K562 (cell line): Measurements from ENCODE around the gene RUNX1. TPM values are rescaled to one million over a fixed set of nuclear protein-coding genes. Genes with fewer than 3 reads are reported as not detected.

ENCODE experiments used
- ATAC-seq: fragments of 200-7000 bp; cut with Tn5 transposase; 3 replicates; pipeline ENCODE4 v1.9.1; 2020; ENCODE audit warnings: moderate library complexity
- BruUV-seq: library from RNA; stranded (reverse); fragments of 400-500 nt; replicated peaks from 2 replicates; lab custom pipeline; 2021; lab: Mats Ljungman, UMichigan
- CTCF ChIA-PET: fragments of 300-600 bp; formaldehyde crosslinking; extraction: SDS; loops from one replicate; lab custom pipeline; 2021; ENCODE audit warnings: low intra/inter-chr PET ratio; lab: Yijun Ruan, JAX
- POLR2A ChIA-PET: fragments of 300-600, 350-650 bp; sonication (Branson Sonifier 250); formaldehyde crosslinking; extraction: SDS; loops from one replicate; lab custom pipeline; 2021; ENCODE audit warnings: antibody characterized with exemption, inconsistent platforms; lab: Yijun Ruan, JAX
- DNase-seq, 4 experiments: peaks; one replicate each; pipeline versions ENCODE4 v3.0.0 to v3.0.0-alpha.2; 2011 to 2018; ENCODE audit warnings: low spot score in 3 of 4, mixed read lengths in 3 of 4; ENCODE audit errors: extremely low read depth in 1 of 4
- FAIRE-seq: peaks from 2 replicates; lab custom pipeline; 2011; peaks lifted over from hg19 to GRCh38; lab: Jason Lieb, UNC
- H2AFZ ChIP-seq: 2 replicates; pipeline ENCODE4 v1.6.0; 2011; ENCODE audit warnings: low read depth, low read length, control low read depth, inconsistent platforms
- H3K27ac ChIP-seq: fragments of 200-600 bp; 3 replicates; pipeline ENCODE4 v1.8.0; 2011; ENCODE audit warnings: low read depth, mild to moderate bottlenecking, control low read depth, inconsistent platforms, low read length, moderate library complexity, mixed read lengths; ENCODE audit errors: extremely low read depth
- H3K27me3 ChIP-seq, 2 experiments: fragments of 300-600 bp in 1 of 2; 2 replicates in 1 of 2; 3 replicates in 1 of 2; pipeline versions ENCODE4 v1.6.0 to v1.8.0; 2011; ENCODE audit warnings: inconsistent platforms in 2 of 2, low read length in 2 of 2, mild to moderate bottlenecking in 1 of 2, mixed read lengths in 1 of 2, moderate library complexity in 1 of 2; ENCODE audit not compliant: control insufficient read depth in 2 of 2, insufficient read depth in 2 of 2
- H3K36me3 ChIP-seq: fragments of 300-600 bp; 3 replicates; pipeline ENCODE4 v1.8.0; 2011; ENCODE audit warnings: mild to moderate bottlenecking, low read length, inconsistent platforms; ENCODE audit not compliant: control insufficient read depth, insufficient read depth
- H3K4me1 ChIP-seq, 2 experiments: fragments of 200-600 bp in 1 of 2; replicated peaks in 1 of 2; 2 replicates in 1 of 2; 3 replicates in 1 of 2; pipeline versions ENCODE4 v1.5.1 to v1.8.0; 2011; ENCODE audit warnings: inconsistent platforms in 2 of 2, low read length in 2 of 2, mild to moderate bottlenecking in 1 of 2, mixed read lengths in 1 of 2, moderate library complexity in 1 of 2; ENCODE audit not compliant: control insufficient read depth in 2 of 2, insufficient read depth in 2 of 2
- H3K4me2 ChIP-seq: 2 replicates; pipeline ENCODE4 v1.6.1; 2011; ENCODE audit warnings: low read length, control low read depth, inconsistent platforms, mixed read lengths; ENCODE audit not compliant: insufficient read depth
- H3K4me3 ChIP-seq: fragments of 200-600 bp; sonication (generic), shearing (Covaris generic); 2 replicates; pipeline ENCODE4 v1.5.1; 2016; ENCODE audit warnings: control low read depth, inconsistent platforms
- H3K79me2 ChIP-seq: fragments of 200-600 bp; 3 replicates; pipeline ENCODE4 v1.8.0; 2011; ENCODE audit warnings: low read length, inconsistent platforms; ENCODE audit not compliant: control insufficient read depth, insufficient read depth
- H3K9ac ChIP-seq, 2 experiments: 2 replicates each; pipeline versions ENCODE4 v1.6.0 to v1.6.1; 2011; ENCODE audit warnings: low read depth in 2 of 2, low read length in 2 of 2, control low read depth in 1 of 2, inconsistent platforms in 1 of 2, mild to moderate bottlenecking in 1 of 2, mixed read lengths in 1 of 2; ENCODE audit not compliant: insufficient read depth in 1 of 2
- H3K9me1 ChIP-seq: one replicate; pipeline ENCODE4 v1.6.0; 2011; ENCODE audit warnings: inconsistent platforms, mild to moderate bottlenecking, low read length, moderate library complexity; ENCODE audit not compliant: control insufficient read depth, insufficient read depth
- H3K9me3 ChIP-seq: replicated peaks from 2 replicates; pipeline ENCODE4 v1.5.1; 2011; ENCODE audit warnings: low read depth, low read length, inconsistent platforms; ENCODE audit not compliant: control insufficient read depth, insufficient read depth
- H4K20me1 ChIP-seq: replicated peaks from 2 replicates; pipeline ENCODE4 v1.6.1; 2011; ENCODE audit warnings: low read length, inconsistent platforms, mixed read lengths; ENCODE audit not compliant: control insufficient read depth, insufficient read depth
- ARID1B ChIP-seq: fragments of 450-650 bp; IDR thresholded peaks from 2 replicates; pipeline ENCODE4 v1.6.1; 2016; ENCODE audit warnings: antibody characterized with exemption, mild to moderate bottlenecking, inconsistent platforms
- ARID3B ChIP-seq: fragments of 250-450 bp; sonication (Bioruptor Pico); IDR thresholded peaks from 2 replicates; pipeline ENCODE4 v1.4.0; 2020; ENCODE audit warnings: borderline replicate concordance
- BRCA1 ChIP-seq, 2 experiments: fragments of 450-650 bp in 1 of 2; sonication (generic) in 1 of 2; formaldehyde crosslinking in 1 of 2; IDR thresholded peaks; 2 replicates each; pipeline versions ENCODE4 v1.5.0 to v1.6.1; 2017 to 2020; ENCODE audit warnings: mild to moderate bottlenecking in 1 of 2, missing genetic modification reagents in 1 of 2
- CC2D1A ChIP-seq: fragments of 450-650 bp; IDR thresholded peaks from 2 replicates; pipeline ENCODE4 v1.6.1; 2017; ENCODE audit warnings: mild to moderate bottlenecking
- FOSL1 ChIP-seq: fragments of 200-800 bp; sonication (Bioruptor generic); conservative IDR thresholded peaks from 2 replicates; pipeline ENCODE4 v1.6.1; 2016; ENCODE audit warnings: missing genetic modification characterization, missing compliant biosample characterization
- KDM4B ChIP-seq, 2 experiments: fragments of 450-650 bp in 1 of 2; sonication (generic) in 1 of 2; IDR thresholded peaks; 2 replicates each; pipeline ENCODE4 v1.6.1; 2016 to 2017; ENCODE audit warnings: borderline replicate concordance in 2 of 2, antibody characterized with exemption in 1 of 2, low read depth in 1 of 2, mild to moderate bottlenecking in 1 of 2
- MED1 ChIP-seq: sonication (generic); formaldehyde crosslinking; IDR thresholded peaks from 2 replicates; pipeline ENCODE4 v1.8.1; 2023; ENCODE audit warnings: missing genetic modification reagents, borderline replicate concordance
- MEF2A ChIP-seq: IDR thresholded peaks from 2 replicates; pipeline ENCODE4 v1.6.1; 2011; ENCODE audit warnings: low read depth, mild to moderate bottlenecking, low read length, moderate library complexity; ENCODE audit not compliant: control insufficient read depth
- PRPF4 ChIP-seq: fragments of 200-400 bp; formaldehyde crosslinking; IDR thresholded peaks from one replicate; pipeline ENCODE4 v1.6.1; 2017; ENCODE audit warnings: low read length, low read depth, mild to moderate bottlenecking; ENCODE audit not compliant: insufficient read depth, poor library complexity, severe bottlenecking
- XRCC3 ChIP-seq: fragments of 450-650 bp; IDR thresholded peaks from 2 replicates; pipeline ENCODE4 v1.6.1; 2017; ENCODE audit warnings: mild to moderate bottlenecking, moderate library complexity
- ZEB2 ChIP-seq: fragments of 450-650 bp; IDR thresholded peaks from 2 replicates; pipeline ENCODE4 v1.6.1; 2016
- in situ Hi-C: fragments of 300-500 bp; cut with MboI; formaldehyde crosslinking; loops from 4 replicates; pipeline ENCODE4 v1.15.0; 2018; ENCODE audit warnings: inconsistent platforms, mixed read lengths
- intact Hi-C: fragments of 100-400 bp; cut with micrococcal nuclease; formaldehyde crosslinking; loops from 2 replicates; pipeline ENCODE4 v1.14.2; 2022
- polyA plus RNA-seq, 8 experiments: library from polyadenylated mRNA; depleted of rRNA in 4 of 8; stranded (reverse) in 5 of 8; unstranded in 3 of 8; fragments of >200 nt; fragmentation: Nextera tagmentation in 2 of 8; fragmentation: Illumina TruSeq in 1 of 8; extraction: Ambion mirVana in 2 of 8; extraction: Trizol in 1 of 8; gene quantifications; 2 replicates each; pipeline versions ENCODE4 v1.2.1 to v1.2.3, GENCODE V29; 2011 to 2014; ENCODE audit warnings: inconsistent platforms in 1 of 8, missing spikeins in 1 of 8
- total RNA-seq, 7 experiments: library from RNA; depleted of rRNA in 6 of 7; stranded (reverse); fragments of >200 nt in 6 of 7; fragmentation: Illumina TruSeq in 2 of 7; extraction: Trizol in 2 of 7; gene quantifications; 2 replicates each; pipeline versions ENCODE4 v1.2.1 to v1.2.3, GENCODE V29; 2011 to 2021; ENCODE audit warnings: low replicate concordance in 1 of 7
- TF ChIP-seq, protein P1 (sequence below): fragments of 250-450 bp; sonication (Bioruptor Pico); IDR thresholded peaks from 2 replicates; pipeline ENCODE4 v1.8.0; 2022; ENCODE audit warnings: moderate library complexity, mild to moderate bottlenecking, inconsistent platforms
- TF ChIP-seq, protein P2 (sequence below): fragments of 250-450 bp; sonication (Bioruptor Pico); IDR thresholded peaks from 2 replicates; pipeline ENCODE4 v1.5.0; 2021; ENCODE audit warnings: mild to moderate bottlenecking, moderate library complexity

RUNX1 gene
- total and polyA plus RNA-seq, 9 of the 15 experiments (the other 6 are each of a cell fraction or from before 2014, with no cell fraction given), result 2.2 to 68.6 (median 17.8) TPM

DNA sequence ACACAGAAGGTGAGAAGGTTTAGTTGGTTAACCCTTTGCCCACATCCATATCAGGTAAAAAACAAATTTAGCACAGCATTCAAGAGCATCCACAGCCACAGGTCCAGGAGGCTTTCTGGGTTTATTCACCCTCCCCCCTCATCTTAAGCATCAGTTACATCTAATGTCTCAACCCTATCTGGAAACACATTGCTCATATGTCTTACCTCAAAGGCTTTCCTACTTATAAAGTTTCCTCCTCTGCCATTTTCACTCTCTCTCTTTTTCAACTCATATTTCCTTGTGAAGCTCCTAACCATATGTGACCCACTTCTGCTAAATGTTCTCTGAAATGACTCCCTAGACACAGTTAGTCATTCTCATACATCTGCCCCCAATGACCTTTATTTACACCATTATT, 47.9 kb upstream of the RUNX1 start:
- Histone ChIP-seq H3K27ac (no peak overlapping the region), H3K79me2 (no peaks in the 10 kb centered on the region), H3K9me1 (no peaks in the 10 kb centered on the region), H3K36me3 (no peaks in the 10 kb centered on the region), H3K9ac (no peak overlapping the region), H3K4me1 (peaks cover 8 to 38% of the 10 kb centered on the region in 2 experiments), H4K20me1 (no peaks in the 10 kb centered on the region), H2AFZ (no peak overlapping the region), H3K4me3 (no peak overlapping the region), H3K9me3 (no peaks in the 10 kb centered on the region), H3K27me3 (no peaks in the 10 kb centered on the region), H3K4me2 (no peak overlapping the region)
- ATAC-seq, result no peak
- no peak for DNase-seq
- CTCF ChIA-PET, result no interaction called here
- intact Hi-C loops, result no loop called here
- POLR2A ChIA-PET, result interaction anchor here (1.4 kb wide), 1 partner anchor 9 kb away, joined by 4 read pairs; no protein-coding TSS in a partner anchor
- in situ Hi-C loops, result no loop called here
- BruUV-seq, result no TSS peak
- no peak for FAIRE-seq
- no peak for TF ChIP-seq MED1 (CRISPR knock-in tag)
- 0 out of 2 replicates have a peak, but pooled peaks have one; percentile 25 for TF ChIP-seq FOSL1 (tag)
- no peak for TF ChIP-seq BRCA1 (IDR thresholded peaks at IDR 0.05)
- TF ChIP-seq BRCA1 (CRISPR knock-in tag; IDR thresholded peaks at IDR 0.05), result no peak
- TF ChIP-seq KDM4B (IDR thresholded peaks at IDR 0.05; ENCODE audit: borderline replicate concordance in 2 of 2, low read depth in 1 of 2), result no peak
- no peak for TF ChIP-seq PRPF4
- no peak for TF ChIP-seq ZEB2
- TF ChIP-seq, protein P1, sequence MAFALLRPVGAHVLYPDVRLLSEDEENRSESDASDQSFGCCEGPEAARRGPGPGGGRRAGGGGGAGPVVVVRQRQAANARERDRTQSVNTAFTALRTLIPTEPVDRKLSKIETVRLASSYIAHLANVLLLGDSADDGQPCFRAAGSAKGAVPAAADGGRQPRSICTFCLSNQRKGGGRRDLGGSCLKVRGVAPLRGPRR, result no peak
- TF ChIP-seq, protein P2, sequence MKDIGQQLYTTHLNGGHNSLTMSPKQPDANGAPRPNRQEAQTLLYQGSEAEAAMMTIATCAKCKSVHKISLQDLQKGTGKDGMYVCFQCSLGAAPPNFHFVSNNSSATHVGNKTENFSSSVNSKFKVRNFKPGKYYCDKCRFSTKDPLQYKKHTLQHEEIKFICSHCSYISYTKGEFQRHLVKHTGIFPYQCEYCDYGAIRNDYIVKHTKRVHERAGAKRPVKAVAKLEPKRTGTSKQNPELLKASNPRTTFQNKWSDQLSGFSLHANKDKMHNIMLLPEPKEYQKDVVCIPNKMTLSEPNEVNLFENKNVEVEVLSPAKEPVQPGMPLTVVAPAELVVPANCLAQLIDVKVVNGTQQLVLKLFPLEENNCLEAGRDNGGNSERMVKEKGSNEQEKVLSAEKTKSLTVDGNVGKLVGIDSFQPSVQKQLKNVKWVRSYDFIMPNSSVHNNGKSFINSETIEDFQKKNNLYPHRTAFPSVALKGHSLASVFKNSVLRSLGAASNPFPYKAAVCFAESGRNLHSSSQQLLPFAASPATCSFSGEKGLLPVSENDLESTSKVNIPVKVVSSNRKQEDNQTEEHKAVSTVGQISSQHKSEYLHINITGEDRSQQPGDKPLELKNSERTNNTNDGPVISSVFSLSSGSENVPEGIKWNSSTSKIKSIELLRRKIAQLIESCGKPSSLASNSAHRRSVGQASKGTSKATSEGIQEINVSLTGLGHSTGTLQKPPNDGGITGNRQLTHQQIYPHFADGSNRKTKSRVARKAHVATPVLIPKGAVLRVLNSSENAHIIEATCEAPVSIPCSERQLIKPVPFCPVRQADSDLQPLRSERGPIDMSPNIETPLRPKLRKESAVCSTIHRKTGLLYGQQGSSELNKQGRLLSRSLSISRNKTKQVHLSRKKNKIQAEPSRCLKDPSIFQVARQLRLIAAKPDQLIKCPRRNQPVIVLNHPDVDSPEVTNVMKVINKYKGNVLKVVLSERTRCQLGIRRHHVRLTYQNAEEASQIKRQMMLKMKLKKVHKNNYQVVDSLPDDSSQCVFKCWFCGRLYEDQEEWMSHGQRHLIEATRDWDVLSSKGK (CRISPR knock-in tag), result no peak
- TF ChIP-seq MEF2A, result no peak
- no peak for TF ChIP-seq ARID3B (CRISPR knock-in tag)
- no peak for TF ChIP-seq XRCC3
- no peak for TF ChIP-seq CC2D1A
- no peak for TF ChIP-seq ARID1B
